RWPE2 (cell line): ENCODE results near the gene PRR4.

Experiments
- ATAC-seq: fragments of 200-7000 bp; cut with Tn5 transposase; 3 replicates; pipeline ENCODE4 v1.9.1; 2021; ENCODE audit warnings: low read depth
- DNase-seq: peaks from one replicate; pipeline ENCODE4 v3.0.0-alpha.2; 2020; ENCODE audit warnings: low spot score
- H3K27ac ChIP-seq: fragments of 450-650 bp; 2 replicates; pipeline ENCODE4 v1.5.1; 2017; ENCODE audit warnings: mild to moderate bottlenecking; ENCODE audit not compliant: poor library complexity, severe bottlenecking
- H3K27me3 ChIP-seq: fragments of 250-450 bp; sonication (Bioruptor Pico); 2 replicates; pipeline ENCODE4 v1.5.1; 2021; ENCODE audit warnings: mild to moderate bottlenecking, moderate library complexity; ENCODE audit not compliant: insufficient read depth, poor library complexity, severe bottlenecking
- H3K36me3 ChIP-seq: fragments of 250-450 bp; sonication (Bioruptor Pico); 2 replicates; pipeline ENCODE4 v1.5.1; 2020; ENCODE audit warnings: low read depth, mild to moderate bottlenecking, moderate library complexity
- H3K4me1 ChIP-seq: fragments of 250-450 bp; sonication (Bioruptor Pico); 2 replicates; pipeline ENCODE4 v1.5.1; 2021; ENCODE audit warnings: mild to moderate bottlenecking, moderate library complexity; ENCODE audit not compliant: insufficient read depth, poor library complexity, severe bottlenecking
- H3K4me3 ChIP-seq: fragments of 250-450 bp; sonication (Bioruptor Pico); 2 replicates; pipeline ENCODE4 v1.5.1; 2021; ENCODE audit warnings: mild to moderate bottlenecking, moderate library complexity; ENCODE audit not compliant: severe bottlenecking
- H3K9me3 ChIP-seq: fragments of 250-450 bp; sonication (Bioruptor Pico); 2 replicates; pipeline ENCODE4 v1.5.1; 2021; ENCODE audit warnings: mild to moderate bottlenecking, moderate library complexity; ENCODE audit not compliant: severe bottlenecking
- TF ChIP-seq, protein P1 (sequence below): fragments of 450-650 bp; IDR thresholded peaks from one replicate; pipeline ENCODE4 v1.5.1; 2017; ENCODE audit warnings: mild to moderate bottlenecking, moderate library complexity; ENCODE audit not compliant: poor library complexity, severe bottlenecking

The PRR4 gene, protein sequence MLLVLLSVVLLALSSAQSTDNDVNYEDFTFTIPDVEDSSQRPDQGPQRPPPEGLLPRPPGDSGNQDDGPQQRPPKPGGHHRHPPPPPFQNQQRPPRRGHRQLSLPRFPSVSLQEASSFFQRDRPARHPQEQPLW

DNA sequence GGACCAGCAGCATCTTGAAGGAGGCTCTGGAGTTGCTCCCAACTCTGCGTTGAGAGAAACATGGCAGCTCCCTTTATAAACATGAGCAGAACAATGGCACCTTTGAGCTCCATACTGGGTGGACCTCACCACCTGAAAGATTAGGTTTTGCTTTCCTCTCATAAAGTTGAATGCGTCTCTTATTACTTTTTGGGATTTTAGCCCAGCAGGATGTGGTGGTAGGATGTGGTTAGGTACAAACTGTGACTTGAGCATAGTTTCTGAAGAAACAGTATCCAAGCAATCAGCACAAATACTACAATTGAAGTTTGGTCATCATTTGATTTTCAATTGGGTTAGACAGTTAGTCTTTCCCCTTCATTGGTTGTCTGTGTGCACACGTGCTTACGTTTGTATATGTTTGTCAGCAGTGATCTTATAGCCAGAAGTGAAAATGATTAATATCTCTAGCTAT, at the start of gene PRR4:
PRR4 (minus strand) TSS at position 51 of the 454 bp plus-strand sequence; CDS start at position 13, 38 bp downstream.
- Histone ChIP-seq H3K4me1 (no peaks in the 10 kb centered on the region), H3K27ac (no peak within 1 kb of the TSS), H3K36me3 (no peaks in the 10 kb centered on the region), H3K27me3 (no peaks in the 10 kb centered on the region), H3K4me3 (no peak within 1 kb of the TSS), H3K9me3 (no peaks in the 10 kb centered on the region)
- ATAC-seq (no peak), DNase-seq (no peak)
- TF ChIP-seq, protein P1, sequence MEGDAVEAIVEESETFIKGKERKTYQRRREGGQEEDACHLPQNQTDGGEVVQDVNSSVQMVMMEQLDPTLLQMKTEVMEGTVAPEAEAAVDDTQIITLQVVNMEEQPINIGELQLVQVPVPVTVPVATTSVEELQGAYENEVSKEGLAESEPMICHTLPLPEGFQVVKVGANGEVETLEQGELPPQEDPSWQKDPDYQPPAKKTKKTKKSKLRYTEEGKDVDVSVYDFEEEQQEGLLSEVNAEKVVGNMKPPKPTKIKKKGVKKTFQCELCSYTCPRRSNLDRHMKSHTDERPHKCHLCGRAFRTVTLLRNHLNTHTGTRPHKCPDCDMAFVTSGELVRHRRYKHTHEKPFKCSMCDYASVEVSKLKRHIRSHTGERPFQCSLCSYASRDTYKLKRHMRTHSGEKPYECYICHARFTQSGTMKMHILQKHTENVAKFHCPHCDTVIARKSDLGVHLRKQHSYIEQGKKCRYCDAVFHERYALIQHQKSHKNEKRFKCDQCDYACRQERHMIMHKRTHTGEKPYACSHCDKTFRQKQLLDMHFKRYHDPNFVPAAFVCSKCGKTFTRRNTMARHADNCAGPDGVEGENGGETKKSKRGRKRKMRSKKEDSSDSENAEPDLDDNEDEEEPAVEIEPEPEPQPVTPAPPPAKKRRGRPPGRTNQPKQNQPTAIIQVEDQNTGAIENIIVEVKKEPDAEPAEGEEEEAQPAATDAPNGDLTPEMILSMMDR, result no peak

DNA sequence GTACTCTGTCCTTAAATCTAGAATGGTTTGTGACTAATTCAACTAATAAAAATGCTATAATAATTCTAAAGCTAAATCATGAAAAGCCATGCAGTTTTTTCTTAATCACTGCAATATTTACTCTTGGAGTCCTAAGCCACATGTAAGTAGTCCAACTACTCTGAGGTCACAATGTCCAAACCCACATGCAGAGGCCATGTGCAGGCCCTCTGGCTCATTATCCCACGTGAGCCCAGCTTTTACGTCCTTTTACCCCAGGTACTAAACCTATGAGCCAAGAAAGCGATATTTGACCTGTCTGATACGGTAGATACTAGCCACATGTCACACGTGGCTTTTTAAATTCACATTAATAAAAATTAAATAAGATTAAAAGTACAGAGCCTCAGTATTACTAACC, 47.6 kb upstream of the PRR4 start:
- ATAC-seq (no peak), DNase-seq (no peak)
- Histone ChIP-seq H3K36me3 (no peaks in the 10 kb centered on the region), H3K4me3 (no peak overlapping the region), H3K9me3 (no peaks in the 10 kb centered on the region), H3K4me1 (no peaks in the 10 kb centered on the region), H3K27ac (no peak overlapping the region), H3K27me3 (no peaks in the 10 kb centered on the region)
- TF ChIP-seq, protein P1, result no peak

DNA sequence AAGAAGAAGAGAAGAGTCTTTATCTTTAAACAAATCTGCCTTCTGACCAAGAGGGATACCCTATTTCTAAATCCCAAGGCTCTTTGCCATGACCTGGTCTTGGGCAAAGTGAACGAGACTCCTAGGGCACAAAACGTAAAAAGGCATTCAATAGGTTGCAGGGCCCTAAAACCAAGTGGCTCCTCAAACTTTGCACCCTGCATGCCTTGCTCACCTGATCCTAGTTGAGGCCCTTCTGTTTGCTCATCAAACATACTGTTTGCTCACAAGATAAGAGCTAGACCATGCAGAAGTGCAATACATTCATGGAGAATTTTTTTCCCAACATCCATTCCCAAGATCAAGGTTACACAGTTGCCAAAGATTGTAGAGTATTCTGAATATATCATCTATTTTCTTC, 42.7 kb upstream of the PRR4 start:
- no peak overlapping the region for H3K4me3 ChIP-seq
- ATAC-seq (no peak), DNase-seq (no peak)
- no peaks in the 10 kb centered on the region for H3K4me1 ChIP-seq
- no peak overlapping the region for H3K27ac ChIP-seq
- TF ChIP-seq, protein P1, result no peak
- H3K27me3 ChIP-seq, result no peaks in the 10 kb centered on the region
- no peaks in the 10 kb centered on the region for H3K9me3 ChIP-seq
- no peaks in the 10 kb centered on the region for H3K36me3 ChIP-seq

DNA sequence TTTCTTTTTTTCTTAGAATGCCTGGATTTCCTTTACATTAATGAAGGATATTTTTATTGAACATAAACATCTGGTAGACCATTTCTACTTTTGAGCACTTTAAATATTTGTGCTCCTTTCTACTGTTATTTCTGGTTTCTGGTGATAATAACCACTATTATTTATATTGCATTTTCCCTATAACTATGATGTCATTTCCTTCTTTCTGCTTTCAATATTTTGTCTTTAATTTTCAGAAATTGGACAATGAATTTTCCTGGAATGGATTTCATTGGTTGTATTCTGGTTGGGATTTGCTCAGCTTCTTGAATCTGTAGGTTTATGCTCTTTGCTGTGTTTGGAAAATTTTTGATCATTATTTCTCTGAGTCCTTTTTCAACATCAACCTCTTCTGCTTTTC, 40.0 kb upstream of the PRR4 start:
- Histone ChIP-seq H3K27ac (no peak overlapping the region), H3K27me3 (no peaks in the 10 kb centered on the region), H3K4me1 (no peaks in the 10 kb centered on the region), H3K36me3 (no peaks in the 10 kb centered on the region), H3K9me3 (no peaks in the 10 kb centered on the region), H3K4me3 (no peak overlapping the region)
- ATAC-seq (no peak), DNase-seq (no peak)
- TF ChIP-seq, protein P1, result no peak

DNA sequence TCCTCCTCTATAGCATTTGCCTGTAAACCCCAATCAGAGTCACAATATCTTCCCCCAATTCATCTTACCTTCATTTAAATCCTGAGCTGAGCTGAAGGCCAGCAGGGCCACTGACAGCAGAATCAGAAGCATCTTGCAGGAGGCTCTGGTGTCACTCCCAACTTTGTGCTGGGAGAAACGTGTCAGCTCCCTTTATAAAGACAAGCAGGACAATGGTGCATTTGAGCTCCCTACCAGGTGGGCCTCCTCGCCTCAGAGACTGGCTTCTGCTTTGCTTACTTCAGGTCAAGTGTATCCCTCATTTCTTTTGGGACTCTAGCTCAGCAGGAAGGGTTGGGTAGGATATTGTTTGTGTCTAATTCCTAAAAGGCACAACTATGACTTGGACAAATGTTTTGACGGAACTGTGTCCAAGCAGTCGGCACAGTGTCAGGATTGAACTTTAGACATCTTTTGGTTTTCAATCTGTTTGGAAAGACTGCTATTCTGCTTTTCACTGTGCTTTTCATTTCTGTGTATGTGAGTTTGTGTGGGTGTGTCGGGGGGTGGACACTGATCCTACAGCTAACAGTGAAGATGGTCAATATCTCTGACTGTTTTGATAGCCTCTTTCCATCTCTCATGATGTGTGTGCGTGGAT, 34.9 kb upstream of the PRR4 start, which contains the start of gene PRH1:
PRH1 (minus strand) TSS at position 170 of the 640 bp plus-strand sequence; CDS start at position 132, 38 bp downstream.
- no peaks in the 10 kb centered on the region for H3K4me1 ChIP-seq
- DNase-seq (no peak), ATAC-seq (no peak)
- H3K27ac ChIP-seq, result no peak within 1 kb of the TSS
- no peaks in the 10 kb centered on the region for H3K9me3 ChIP-seq
- no peaks in the 10 kb centered on the region for H3K27me3 ChIP-seq
- TF ChIP-seq, protein P1, result no peak
- no peaks in the 10 kb centered on the region for H3K36me3 ChIP-seq
- no peak within 1 kb of the TSS for H3K4me3 ChIP-seq
